CD4-positive, alpha-beta T cell treated with Interleukin-17A for 1 hour (primary cell): ENCODE measurements around the gene SCG5.

Experiments used
- DNase-seq: peaks from one replicate; pipeline ENCODE4 v3.0.0-alpha.2; 2020

Gene SCG5

DNA sequence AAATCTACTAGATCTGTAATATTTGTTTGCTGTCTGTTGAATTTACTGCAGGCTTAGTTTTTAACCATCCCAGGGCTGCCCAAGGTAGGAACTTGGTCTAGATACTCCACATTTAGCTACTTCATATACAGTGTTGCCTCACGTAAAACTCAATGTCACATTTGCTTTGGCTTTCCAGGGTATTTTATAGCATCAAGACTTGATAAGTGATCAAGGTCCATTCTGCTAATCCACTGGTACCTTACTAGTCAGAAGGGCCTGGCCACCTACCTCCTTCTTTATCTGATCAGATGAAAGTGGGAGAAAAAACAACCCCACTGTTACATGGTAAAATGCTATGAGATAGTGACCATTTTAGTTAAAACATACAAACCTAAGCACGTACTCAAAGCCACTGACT lies 50.8 kb downstream of the SCG5 start:
- no peak for DNase-seq

DNA sequence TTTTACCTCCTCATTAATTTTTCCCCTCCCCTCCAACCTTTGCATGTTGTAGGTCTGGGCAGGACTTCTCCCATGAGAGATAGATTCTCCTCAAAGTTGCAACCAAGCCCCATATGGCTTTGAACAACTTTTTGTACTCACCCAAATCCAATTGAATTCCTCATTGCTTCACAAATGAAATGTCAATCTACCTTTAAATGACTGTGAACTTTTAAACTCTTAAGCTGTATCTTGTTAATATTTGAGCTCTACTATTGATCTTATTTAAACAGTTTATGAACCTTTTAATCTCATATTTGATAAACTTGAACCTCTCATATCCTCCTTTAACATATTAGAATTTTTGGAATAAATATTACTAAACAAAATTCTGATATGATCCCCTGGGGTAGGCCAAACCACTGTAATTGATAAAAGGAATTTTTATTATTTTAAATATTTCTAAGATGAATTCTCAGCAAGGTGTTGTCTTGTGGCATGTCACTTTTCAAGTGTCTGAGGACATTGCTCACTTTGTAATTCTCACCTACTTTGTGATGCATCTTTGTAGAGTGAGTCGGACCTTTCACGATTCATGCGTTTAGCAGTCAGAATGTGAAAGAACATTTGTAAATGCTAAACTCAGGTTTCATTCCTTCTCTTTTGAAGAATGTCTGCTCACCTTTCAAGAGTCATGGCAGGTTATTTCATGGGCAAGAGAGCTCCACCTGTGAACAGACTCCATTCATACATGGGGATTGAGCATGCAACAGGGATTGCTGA lies 52.9 kb downstream of the SCG5 start:
- DNase-seq: no peak

DNA sequence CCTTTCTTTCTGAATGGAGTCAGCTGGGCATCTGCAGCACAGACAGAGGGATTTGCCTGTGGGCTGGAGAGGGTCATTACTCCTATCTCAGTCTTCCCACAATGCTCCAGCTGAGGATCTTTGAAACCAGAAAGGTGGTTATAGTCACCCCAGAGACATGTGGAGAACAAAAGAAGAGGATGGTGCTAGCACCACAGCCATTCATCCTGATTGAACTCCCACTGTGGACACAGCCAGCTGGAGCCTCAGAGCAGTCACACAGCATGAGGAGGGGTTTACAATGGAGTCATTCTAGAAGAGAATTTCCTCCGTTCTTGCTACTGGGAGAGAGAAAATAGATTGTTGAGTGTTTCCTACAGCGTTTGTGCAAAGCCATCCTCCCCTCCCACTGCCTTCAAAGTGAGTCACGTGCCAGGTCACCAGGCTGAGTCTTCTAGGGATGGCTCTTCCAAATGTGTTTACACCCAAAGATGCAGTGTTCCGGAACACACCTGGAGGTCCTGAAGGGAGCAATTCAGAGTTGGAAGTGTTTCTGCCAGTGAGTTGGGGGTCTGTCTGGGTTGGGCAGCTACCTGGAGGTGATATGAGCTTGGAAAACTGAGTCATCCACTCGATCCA lies 57.4 kb downstream of the SCG5 start:
- no peak for DNase-seq

DNA sequence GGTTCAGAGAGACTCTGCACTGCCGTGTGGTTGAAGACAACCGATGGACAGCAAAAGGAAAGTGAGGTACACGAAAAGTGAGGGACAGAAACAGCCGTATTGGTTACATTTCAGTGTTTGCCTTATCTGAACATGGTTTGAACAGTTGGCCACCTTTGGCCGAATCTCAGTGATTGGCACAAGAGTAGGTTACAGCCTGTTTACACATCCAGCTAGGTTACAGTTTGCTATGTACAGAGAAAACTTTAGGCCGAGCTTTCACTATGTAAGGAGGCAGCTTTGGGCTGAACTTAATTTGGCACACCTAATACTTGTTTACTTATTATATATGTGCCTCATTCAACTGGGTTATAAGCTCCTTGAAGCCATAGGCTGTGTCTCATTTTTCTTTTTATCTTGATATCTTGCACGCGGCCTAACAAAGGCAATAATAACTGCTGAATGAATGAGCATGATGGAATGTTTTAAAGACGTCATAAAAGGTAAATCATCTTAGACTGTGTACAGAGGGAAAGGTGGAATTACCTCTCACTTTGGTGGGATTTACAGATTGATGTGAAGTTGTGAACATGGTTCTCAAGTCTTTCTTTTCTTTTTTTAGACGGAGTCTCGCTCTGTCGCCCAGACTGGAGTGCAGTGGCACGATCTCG lies 59.1 kb downstream of the SCG5 start:
- DNase-seq: no peak

DNA sequence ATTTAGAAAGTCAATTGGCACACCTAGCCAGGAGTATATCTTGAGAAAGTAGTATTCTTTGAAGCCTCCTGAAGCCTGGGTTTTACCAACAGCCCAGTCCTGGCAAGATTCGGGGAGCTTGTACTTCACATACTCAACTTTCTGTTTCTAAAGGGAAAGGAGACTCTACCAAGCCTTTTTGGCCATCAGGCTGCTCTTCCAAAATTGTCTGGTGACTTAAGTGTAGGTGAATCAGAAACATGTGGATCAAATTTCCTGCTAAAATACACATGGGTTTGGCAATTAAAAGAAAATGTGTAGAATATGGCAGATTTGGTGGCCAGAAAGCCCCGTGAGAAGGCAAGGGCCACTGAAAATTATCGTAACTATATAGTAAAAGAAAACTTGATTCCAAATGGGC lies 60.4 kb downstream of the SCG5 start:
- DNase-seq: no peak

DNA sequence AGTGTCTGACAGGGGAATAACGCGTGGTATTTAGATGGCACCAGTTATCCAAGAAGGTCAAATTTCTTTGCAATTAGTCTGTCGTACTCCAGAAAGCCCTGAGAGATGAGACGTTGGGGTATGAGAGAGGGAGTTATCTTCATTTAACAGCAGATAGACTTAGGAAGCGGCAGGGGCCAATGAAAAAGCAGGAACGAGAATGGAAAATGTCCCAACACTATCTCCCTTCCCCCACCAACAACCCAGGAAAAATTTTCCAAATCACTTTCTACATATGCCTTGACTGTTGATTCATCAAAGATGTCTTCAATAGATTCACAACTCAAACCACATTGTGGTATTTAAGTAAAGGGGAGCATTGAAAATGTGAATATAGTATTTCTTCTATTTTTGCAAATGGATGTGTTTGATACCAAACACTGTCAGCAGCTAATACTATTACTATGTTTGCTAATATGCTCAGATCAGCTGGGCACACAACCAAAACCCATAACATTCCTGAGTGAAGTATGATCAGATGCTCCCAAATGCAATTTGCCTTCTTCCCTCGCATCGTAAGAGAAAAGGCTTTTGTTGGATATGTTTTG lies 63.0 kb downstream of the SCG5 start:
- no peak for DNase-seq

DNA sequence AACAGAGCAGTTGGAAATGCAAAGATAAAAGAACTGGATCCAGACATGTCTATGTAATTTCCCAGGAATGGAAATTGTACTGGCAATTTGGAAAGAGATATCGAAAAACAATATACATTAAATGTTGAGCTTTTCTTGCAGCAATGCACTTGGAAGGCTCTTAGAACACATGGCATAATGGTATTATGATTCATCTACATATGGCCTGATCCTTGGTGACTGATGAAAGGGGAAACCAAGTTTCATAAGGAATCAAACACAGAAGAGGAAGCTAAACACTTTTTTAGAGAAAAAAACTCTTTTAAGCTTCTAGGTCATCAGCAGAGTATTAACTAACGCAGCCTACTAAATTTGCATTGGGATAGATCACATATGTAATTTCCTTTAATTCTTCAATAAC lies 63.9 kb downstream of the SCG5 start:
- DNase-seq: no peak

DNA sequence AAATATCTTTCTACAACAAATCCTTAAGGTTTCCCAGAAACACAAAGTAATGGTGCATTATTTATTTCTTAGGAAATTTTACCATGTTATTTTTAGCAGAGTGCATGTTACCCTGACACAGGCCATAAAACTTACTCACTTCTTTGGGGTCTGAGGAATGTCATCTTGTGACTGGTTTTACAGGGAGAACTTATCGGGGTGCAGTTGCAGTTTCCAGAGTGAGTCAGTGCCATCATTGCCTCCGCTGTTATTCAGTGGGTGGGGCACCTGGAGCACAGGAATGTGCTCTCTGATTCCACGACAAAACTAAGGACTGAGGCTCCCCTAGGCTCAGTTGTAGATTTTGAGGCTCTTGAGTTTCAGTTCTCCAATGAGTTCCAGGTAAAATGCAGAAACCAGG lies 65.2 kb downstream of the SCG5 start:
- DNase-seq: no peak

DNA sequence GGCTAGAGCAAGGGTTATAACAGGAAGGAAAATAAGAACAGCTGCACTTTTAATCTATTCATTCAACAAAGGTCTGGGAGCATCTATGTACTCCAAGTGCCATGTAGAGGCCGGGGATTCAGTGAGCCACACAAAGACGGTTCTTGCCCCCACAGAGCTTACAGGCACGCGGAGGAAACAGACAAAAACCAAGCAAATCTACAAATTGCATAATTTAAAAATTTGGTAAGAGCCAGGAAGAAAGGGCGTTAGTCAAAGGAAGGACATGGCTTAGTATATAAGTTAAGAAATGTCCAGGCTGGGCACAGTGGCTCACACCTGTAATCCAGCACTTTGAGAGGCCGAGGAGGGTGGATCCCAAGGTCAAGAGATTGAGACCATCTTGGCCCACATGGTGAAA lies 65.9 kb downstream of the SCG5 start:
- DNase-seq: no peak

DNA sequence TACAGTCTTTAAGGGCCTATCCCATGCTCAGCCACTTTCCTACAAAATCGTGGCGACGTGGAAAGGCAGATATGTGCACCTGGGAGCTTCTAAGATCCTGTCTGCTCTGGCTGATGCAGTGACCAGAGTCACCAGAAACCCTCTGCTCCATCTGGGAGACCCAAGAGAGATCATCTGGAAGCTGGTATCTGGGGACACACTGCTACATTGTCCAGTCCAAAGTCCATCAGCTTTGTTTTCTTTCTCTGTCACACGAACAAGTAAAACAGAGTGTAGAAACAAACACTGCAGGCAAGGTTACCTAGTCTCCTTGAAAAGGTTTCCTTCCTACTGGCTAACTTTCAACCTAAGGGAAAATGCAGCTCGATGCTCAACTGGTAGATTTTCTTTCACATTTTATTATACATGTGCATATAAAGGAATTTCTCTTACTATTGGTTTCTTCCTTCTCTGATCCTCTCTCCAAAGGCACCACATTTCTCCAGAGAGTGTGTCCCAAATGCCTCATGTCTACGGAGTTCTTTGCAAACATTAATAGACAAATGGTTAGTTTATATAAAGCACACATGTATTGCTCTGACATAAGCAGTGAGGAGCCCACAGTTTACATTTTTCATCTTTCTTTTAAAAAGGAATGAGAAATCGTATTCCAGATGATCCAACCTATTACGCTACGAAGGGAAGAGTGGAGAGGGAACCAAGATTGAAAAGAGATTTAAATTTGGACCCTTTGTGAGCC lies 68.0 kb downstream of the SCG5 start:
- no peak for DNase-seq

DNA sequence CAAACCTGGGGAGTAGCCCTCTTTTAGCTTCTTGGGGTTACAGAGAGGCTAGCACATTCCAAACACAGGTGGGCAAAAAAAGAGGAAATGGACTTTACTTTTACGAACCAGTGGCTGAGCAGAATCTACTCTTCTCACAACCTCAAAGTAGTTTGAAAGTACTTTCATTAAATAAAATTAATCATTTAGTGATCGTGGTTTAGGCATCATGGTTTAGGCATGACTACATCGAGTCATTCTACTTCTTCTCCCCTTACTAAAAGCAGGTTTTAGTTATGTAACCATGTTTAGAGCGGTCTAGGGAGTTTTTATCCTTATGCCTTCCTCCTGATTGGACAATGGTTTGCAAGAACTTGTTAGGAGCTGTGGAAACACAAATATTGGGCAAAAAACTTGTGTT lies 73.8 kb downstream of the SCG5 start:
- no peak for DNase-seq

DNA sequence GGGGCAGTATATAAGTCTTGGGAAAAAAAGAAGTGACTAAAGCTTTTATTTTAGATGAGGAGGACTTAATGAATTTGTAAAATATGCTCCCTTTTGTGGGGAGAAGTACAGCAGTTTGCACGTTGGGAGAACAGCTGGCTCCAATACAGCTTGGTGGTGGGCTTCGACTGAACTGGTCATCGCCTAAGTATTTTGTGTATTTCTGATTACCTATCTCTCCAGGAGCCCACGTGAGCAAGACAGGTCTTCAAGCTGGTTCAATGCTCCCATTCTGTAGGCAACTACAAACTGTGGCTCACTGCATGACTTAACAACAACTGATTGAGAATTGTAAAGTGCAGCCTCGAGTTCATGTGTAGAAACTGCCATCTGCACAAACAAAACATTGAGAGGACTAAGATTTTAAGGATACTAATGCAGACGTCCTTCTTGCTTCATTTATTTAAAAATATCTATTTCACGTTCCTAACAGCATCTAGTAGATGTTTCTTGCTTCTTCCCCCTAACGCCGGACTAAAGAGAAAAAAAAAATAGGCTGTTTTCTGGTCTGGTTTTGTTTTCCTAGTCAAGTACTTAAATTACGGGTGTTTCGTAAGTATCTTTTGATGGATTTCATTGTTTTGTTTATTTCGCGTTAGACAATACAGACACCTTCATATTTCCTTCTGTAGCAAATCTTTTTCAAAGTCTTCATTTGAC lies 74.9 kb downstream of the SCG5 start:
- no peak for DNase-seq

DNA sequence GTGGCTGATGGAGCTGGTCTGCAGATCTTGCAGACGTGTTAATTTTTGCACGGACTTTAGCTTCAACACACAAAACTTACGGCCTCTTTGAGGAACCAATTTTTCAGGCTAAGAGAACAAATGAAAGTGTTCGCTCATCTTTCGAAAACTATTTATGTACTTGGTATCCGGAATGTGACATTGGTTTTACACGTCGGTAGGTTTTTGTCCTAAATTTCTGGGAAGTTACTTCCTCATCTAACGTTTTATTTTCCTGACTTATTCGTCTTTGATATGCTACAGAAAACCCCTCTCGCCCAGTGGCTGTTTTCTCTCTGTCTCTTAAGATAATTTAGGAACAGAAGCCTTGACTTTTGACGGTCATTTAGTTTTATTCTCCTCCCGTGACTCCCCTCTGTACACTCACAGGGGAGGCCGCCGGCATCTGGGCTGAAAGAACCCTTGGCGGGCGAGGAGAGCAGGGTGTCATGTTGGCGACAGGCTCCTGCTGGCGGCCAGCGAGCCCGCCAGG lies 75.5 kb downstream of the SCG5 start:
- DNase-seq: no peak

DNA sequence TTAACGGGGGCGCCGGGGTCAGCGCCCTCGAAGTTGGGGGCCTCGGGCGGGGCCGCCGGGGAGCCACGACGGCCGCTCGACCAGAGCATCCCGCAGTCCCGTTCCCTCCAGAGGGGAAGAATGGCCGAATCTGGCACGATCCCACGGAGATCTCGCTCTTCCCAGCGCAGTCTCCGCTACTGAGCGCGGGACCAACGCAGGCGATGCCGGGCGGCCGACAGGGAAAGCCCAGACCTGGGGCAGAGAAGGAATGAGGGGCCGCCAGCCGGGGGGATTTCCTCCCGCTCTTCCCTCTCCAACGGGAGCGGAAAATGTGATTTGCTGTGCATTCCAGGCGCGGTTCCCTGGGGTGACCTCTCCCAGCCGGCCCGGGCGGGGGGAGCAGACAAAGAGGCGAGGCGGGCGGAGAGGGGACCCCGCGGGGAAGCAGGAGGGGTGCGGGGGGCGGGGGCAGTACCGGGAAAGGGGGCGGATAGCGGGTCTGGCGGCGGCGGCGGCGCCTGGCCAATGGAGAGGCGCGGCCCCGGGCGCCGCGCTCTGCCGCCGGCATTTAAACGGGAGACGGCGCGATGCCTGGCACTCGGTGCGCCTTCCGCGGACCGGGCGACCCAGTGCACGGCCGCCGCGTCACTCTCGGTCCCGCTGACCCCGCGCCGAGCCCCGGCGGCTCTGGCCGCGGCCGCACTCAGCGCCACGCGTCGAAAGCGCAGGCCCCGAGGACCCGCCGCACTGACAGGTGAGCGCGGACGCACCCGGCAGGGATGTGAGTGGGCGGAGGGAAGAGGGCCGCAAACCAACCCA lies 76.1 kb downstream of the SCG5 start, which contains the start of gene GREM1:
TSS of gene GREM1 (plus strand) at position 579 of the 801 bp plus-strand sequence. CDS start 12,687 bp downstream, outside the sequence.
- DNase-seq: no peak

DNA sequence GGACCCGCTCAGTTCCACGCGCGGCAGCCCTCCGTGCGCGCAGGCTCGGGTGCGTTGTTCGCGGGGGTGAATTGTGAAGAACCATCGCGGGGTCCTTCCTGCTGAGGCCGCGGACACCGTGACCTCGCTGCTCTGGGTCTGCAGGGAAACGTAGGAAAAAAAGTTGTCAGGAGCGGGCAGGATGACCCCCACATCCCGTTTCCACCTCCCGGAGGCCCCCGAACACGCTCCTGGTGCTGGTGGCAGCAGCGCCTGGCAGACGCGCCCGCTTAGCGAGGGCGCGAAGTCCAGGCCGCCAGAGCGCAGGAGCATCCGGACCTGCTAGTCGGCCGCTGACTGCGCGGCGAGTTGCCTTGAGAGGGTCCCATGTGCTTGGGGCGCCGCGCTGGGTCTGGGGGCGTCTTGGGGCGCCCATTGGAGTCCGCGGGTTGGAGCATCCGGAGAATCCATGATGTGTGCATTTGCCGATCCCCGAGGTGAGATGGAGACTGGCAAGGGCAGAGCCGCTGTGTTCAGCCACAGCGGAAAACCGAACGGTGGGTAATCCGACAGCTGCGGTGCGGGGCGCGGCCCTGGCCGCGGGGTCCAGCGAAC lies 76.8 kb downstream of the SCG5 start:
- no peak for DNase-seq

DNA sequence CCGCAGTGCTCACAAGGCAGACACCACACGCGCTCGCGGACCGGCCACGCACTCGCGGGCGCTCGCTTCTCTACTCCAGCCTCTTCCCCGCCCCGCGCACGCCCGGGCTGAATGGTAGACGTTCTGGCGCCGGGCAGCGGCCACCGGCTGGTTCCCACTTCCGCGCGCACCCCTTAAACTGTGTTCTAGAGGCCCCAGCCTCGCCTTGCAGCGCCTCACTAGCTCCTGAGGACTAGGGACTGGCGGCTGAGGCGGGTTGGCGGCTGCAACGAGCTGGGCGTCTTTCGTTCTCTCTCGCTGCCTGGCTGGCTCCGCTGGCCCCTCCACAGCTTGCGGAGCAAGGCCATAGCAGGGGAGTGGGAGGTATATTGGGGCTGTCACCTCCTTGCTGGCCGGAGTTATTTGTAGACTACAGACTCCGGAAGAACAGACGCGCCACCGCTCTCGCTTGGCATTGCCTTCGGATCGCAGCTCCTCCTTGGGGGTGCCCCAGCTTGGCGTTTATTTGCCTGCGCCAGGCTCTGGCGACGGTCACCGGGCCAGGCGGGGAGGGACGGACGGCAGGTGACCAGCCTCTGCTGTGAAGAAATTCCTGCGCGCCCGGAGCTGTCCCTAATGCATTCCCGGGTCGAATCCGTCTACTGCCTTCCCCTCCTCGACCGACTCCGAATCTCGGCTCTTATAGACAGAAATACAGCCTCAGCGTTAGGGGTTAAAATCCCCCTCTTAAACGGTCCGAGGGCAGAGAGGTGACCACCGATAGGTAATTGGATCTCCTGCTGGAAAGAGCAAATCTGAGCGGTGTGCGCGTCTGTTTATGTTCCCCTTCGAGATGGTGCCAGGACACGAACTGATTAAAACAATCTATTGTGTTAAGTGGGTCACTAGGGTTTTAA lies 77.6 kb downstream of the SCG5 start:
- no peak for DNase-seq

DNA sequence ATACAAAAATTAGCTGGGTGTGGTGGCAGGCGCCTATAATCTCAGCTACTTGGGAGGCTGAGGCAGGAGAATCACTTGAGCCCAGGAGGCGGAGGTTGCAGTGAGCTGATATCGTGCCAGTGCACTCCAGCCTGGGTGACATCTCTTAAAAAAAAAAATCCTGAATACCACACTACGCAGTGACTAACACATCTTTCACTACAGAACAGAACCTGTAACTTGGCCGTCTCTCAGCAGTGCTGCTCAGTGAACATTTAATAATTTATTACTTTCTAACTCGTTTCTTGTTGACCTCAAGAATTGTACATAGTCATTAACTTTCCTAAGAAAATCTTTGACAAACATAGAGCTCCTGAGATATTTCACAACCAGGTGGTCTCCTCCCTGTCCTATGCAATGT lies 80.1 kb downstream of the SCG5 start:
- no peak for DNase-seq

DNA sequence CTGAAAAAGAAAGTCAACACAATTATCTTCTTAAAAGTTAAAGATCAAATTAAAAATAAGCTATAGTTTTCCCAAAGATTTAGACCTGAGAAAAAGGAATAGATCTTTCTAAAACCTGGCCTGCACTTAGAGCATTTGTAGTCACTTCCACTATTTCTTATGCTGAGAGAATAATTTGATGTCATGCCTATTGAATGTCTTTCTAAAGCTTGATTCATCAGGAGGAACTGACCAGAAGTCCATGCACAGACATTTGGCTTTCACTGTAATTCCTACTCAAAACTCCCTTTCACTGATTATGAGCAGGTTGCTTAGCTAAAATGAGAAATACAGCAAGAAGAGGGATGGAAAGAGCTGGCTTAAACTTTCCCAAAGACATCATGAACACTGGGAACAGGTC lies 80.6 kb downstream of the SCG5 start:
- DNase-seq: no peak

DNA sequence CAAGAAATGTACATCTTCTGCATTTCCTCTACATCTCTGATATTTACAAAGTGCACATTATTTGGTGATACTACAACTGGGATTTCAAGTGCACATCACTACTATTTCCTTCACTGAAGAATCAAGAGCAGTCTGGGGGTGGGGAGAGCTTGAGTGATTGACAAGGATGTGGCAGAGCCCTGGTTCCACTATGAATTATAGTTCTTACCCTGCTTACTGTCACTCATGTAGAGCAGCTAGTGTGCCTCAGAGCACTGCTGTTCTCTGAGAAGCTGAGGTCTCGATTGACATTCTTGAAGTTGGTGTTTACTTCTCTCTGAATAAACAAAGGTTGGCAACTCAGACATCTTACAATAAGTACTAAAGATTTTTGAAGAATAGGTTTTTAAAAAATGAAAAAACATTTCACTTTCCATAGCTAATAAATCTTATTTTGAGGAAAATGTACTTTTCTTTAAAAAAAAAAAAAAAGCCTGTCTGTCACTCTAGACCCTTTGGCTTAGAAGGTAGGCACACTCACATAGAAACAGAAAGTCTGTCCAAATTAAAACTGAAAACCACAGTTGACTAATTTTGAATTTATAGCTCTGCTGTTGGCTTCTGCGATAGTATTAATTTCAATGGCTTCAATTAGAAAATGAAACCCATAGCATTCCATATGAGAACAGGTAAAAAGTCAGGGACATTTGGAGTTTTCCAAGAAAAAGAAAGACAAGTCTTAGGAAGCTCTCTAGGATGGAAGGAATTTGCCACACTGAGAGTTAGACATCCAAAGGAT lies 81.8 kb downstream of the SCG5 start:
- no peak for DNase-seq
